A549 (cell line): ENCODE results near the gene PLEKHB1. TPM values are rescaled to one million over a fixed set of nuclear protein-coding genes. Genes with fewer than 3 reads are reported as not detected.

Experiments used
- ATAC-seq, 2 experiments: fragments of 200-7000 bp in 1 of 2; fragments of >200 bp in 1 of 2; cut with Nextera tagmentation in 1 of 2; cut with Tn5 transposase in 1 of 2; 3 replicates each; pipeline versions ENCODE4 v1.8.0 to v1.9.1; 2018 to 2020; ENCODE audit warnings: mild to moderate bottlenecking in 1 of 2, moderate library complexity in 1 of 2
- CTCF ChIA-PET: fragments of 300-600 bp; sonication (Branson Sonifier 250); formaldehyde crosslinking; extraction: SDS; loops from one replicate; lab custom pipeline; 2021; ENCODE audit warnings: antibody characterized with exemption, inconsistent platforms; lab: Yijun Ruan, JAX
- POLR2A ChIA-PET: fragments of 350-600 bp; formaldehyde crosslinking; extraction: SDS; loops from one replicate; lab custom pipeline; 2021; ENCODE audit warnings: antibody characterized with exemption, inconsistent platforms; lab: Yijun Ruan, JAX
- DNase-seq, 2 experiments: peaks; one replicate each; pipeline versions ENCODE4 v3.0.0 to v3.0.0-alpha.2; 2011 to 2016; ENCODE audit warnings: low read depth in 1 of 2, low spot score in 1 of 2
- FAIRE-seq: peaks from 2 replicates; lab custom pipeline; 2011; peaks lifted over from hg19 to GRCh38; lab: Jason Lieb, UNC
- H3K27ac ChIP-seq, 2 experiments: fragments of >200 bp; sonication (Bioruptor Twin); formaldehyde crosslinking; 3 replicates each; pipeline ENCODE4 v1.5.1; 2016 to 2017
- H3K4me1 ChIP-seq: fragments of >200 bp; sonication (Bioruptor Twin); formaldehyde crosslinking; 3 replicates; pipeline ENCODE4 v1.6.1; 2016
- H3K4me2 ChIP-seq: fragments of >200 bp; sonication (Bioruptor Twin); formaldehyde crosslinking; 3 replicates; pipeline ENCODE4 v1.6.1; 2016
- H3K4me3 ChIP-seq: fragments of >200 bp; sonication (Bioruptor Twin); formaldehyde crosslinking; 3 replicates; pipeline ENCODE4 v1.5.1; 2016
- H3K9me3 ChIP-seq: fragments of >200 bp; sonication (Bioruptor Twin); formaldehyde crosslinking; 3 replicates; pipeline ENCODE4 v1.6.1; 2016
- EP300 ChIP-seq, 2 experiments: fragments of >200 bp; sonication (Bioruptor Twin); formaldehyde crosslinking; IDR thresholded peaks; 2 replicates in 1 of 2; 3 replicates in 1 of 2; pipeline ENCODE4 v1.6.1; 2016 to 2017
- FOSL2 ChIP-seq, 2 experiments: fragments of 450-650 bp in 1 of 2; fragments of >200 bp in 1 of 2; sonication (Bioruptor Twin) in 1 of 2; formaldehyde crosslinking; IDR thresholded peaks; 2 replicates each; pipeline versions ENCODE4 v1.5.0 to v1.6.1; 2016 to 2020; ENCODE audit warnings: mild to moderate bottlenecking in 1 of 2, moderate library complexity in 1 of 2
- HES2 ChIP-seq: fragments of >200 bp; sonication (Bioruptor Twin); formaldehyde crosslinking; IDR thresholded peaks from 2 replicates; pipeline ENCODE4 v1.6.1; 2016
- KDM1A ChIP-seq: fragments of 200-600 bp; sonication (generic); IDR thresholded peaks from 2 replicates; pipeline ENCODE4 v1.6.1; 2016; ENCODE audit warnings: low read depth, mild to moderate bottlenecking
- KDM5A ChIP-seq: fragments of 200-600 bp; sonication (generic); IDR thresholded peaks from 2 replicates; pipeline ENCODE4 v1.6.1; 2016; ENCODE audit warnings: antibody characterized with exemption, mild to moderate bottlenecking
- NFE2L2 ChIP-seq: fragments of 150-350 bp; conservative IDR thresholded peaks from 2 replicates; pipeline ENCODE4 v1.6.1; 2014; ENCODE audit warnings: low read length
- PBX3 ChIP-seq: IDR thresholded peaks from 2 replicates; pipeline ENCODE4 v1.6.1; 2012
- POLR2A ChIP-seq: IDR thresholded peaks from 2 replicates; pipeline ENCODE4 v1.6.1; 2012; ENCODE audit warnings: mild to moderate bottlenecking, low read length
- SMC3 ChIP-seq: fragments of >200 bp; sonication (Bioruptor Twin); formaldehyde crosslinking; IDR thresholded peaks from 3 replicates; pipeline ENCODE4 v1.6.1; 2018; ENCODE audit warnings: inconsistent platforms
- WGBS: methylation state at CpG from one replicate; pipeline ENCODE4 v1.1.6; 2017; ENCODE audit errors: missing lambda C conversion rate; 5-methylcytosine and 5-hydroxymethylcytosine counted together
- polyA plus RNA-seq, 4 experiments: library from polyadenylated mRNA; depleted of rRNA in 3 of 4; stranded (reverse); fragments of >200 nt; fragmentation: RNase III in 1 of 4; extraction: RNeasy Plus Mini Kit Qiagen cat#74134 plus additional on column Dnase treatment in 1 of 4; gene quantifications; 2 replicates in 3 of 4; 3 replicates in 1 of 4; pipeline ENCODE4 v1.2.3, GENCODE V29; 2011 to 2017

Gene PLEKHB1
- polyA plus RNA-seq, 2 of the 4 experiments (the other 2 are of a cell fraction), result 0.97 to 1.1 TPM

DNA sequence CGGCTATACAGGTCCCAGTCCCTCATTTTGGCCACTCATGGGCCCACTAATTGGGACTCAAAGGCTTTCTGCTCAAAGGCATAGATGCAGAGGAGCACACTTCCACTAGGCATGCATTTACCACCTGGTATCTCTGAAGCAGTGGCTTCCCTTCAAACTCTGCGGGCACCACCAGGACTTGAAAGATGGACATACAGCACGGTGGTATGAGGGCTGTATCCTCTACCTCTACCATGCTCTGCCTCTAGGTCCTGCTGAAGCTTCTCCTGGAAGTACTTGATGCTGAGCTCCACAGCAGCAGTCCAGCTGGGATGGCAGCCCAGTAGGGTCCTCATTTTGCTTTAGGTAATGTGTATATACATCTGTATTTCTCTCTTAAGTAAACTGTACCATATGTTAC lies 64.6 kb downstream of the PLEKHB1 start:
- ATAC-seq, result no peak
- peaks cover 1% of the 10 kb centered on the region for H3K4me1 ChIP-seq
- 93% methylated on average over 3 of the region's 3 CpGs for WGBS
- POLR2A ChIA-PET, result no interaction called here
- H3K4me3 ChIP-seq, result no peak overlapping the region
- no peak overlapping the region for H3K4me2 ChIP-seq
- H3K9me3 ChIP-seq, result no peaks in the 10 kb centered on the region
- CTCF ChIA-PET, result interaction anchor here (0.6 to 0.7 kb wide), 2 partner anchors 10 to 195 kb away, joined by 3 read pairs; no protein-coding TSS in a partner anchor
- no peak overlapping the region for H3K27ac ChIP-seq
- DNase-seq, result no peak
- no peak for FAIRE-seq
- TF ChIP-seq PBX3 (no peak), SMC3 (no peak), POLR2A (no peak), KDM5A (no peak), KDM1A (no peak), HES2 (no peak), NFE2L2 (no peak), FOSL2 (IDR thresholded peaks at IDR 0.05) (no peak), FOSL2 (CRISPR knock-in tag; IDR thresholded peaks at IDR 0.05) (no peak), EP300 (IDR thresholded peaks at IDR 0.05) (no peak)

Other genes starting within 250 kb of the PLEKHB1 start
- gene FAM168A, start 48.5 kb upstream of the PLEKHB1 start, polyA plus RNA-seq (2011; rRNA removed), result 15.3 and 21.7 TPM in 2 replicates
- 18.4 to 21.4 TPM (median 19.2 TPM) in 3 replicates for gene FAM168A, start 48.5 kb upstream of the PLEKHB1 start, polyA plus RNA-seq (2017; fragmentation: RNase III; extraction: RNeasy Plus Mini Kit Qiagen cat#74134 plus additional on column Dnase treatment)
- 95.3 and 141 TPM in 2 replicates for gene RAB6A, start 114.5 kb downstream of the PLEKHB1 start, polyA plus RNA-seq (2011; rRNA removed)
- 75.0 to 86.1 TPM (median 75.7 TPM) in 3 replicates for gene RAB6A, start 114.5 kb downstream of the PLEKHB1 start, polyA plus RNA-seq (2017; fragmentation: RNase III; extraction: RNeasy Plus Mini Kit Qiagen cat#74134 plus additional on column Dnase treatment)
- 103 and 104 TPM in 2 replicates for gene MRPL48, start 141.3 kb downstream of the PLEKHB1 start, polyA plus RNA-seq (2011; rRNA removed)
- 55.5 to 60.0 TPM (median 57.2 TPM) in 3 replicates for gene MRPL48, start 141.3 kb downstream of the PLEKHB1 start, polyA plus RNA-seq (2017; fragmentation: RNase III; extraction: RNeasy Plus Mini Kit Qiagen cat#74134 plus additional on column Dnase treatment)
- 126 and 143 TPM in 2 replicates for gene COA4, start 230.3 kb downstream of the PLEKHB1 start, polyA plus RNA-seq (2011; rRNA removed)
- gene COA4, start 230.3 kb downstream of the PLEKHB1 start, polyA plus RNA-seq (2017; fragmentation: RNase III; extraction: RNeasy Plus Mini Kit Qiagen cat#74134 plus additional on column Dnase treatment), result 212 to 235 TPM (median 214 TPM) in 3 replicates
- gene PAAF1, start 230.4 kb downstream of the PLEKHB1 start, polyA plus RNA-seq (2011; rRNA removed), result 24.9 and 25.1 TPM in 2 replicates
- gene PAAF1, start 230.4 kb downstream of the PLEKHB1 start, polyA plus RNA-seq (2017; fragmentation: RNase III; extraction: RNeasy Plus Mini Kit Qiagen cat#74134 plus additional on column Dnase treatment), result 16.6 to 21.9 TPM (median 18.2 TPM) in 3 replicates